ENCODE results near the gene B4GALT1.

DNA sequence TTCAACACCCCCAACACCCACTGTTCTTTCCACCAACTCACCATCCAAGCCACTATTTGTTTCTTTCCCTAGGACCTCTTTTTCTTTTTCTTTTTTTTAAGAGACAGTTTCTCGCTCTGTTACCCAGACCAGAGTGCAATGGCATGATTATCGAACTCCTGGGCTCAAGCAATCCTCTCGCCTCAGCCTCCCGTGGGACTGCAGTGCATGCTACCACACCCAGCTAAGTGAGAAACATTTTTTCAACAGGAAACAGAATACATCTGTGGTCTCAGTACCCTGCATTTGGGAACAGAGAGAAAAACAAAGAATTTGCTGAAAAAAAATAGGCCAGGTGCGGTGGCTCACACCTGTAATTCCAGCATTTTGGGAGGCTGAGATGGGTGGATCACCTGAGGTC lies 24.6 kb downstream of the B4GALT1 start:
- TF ChIP-seq POLR2AphosphoS5 (IDR thresholded peaks at IDR 0.05; ENCODE audit: low read depth, low read length) (no peak), SIN3A (IDR thresholded peaks at IDR 0.05; ENCODE audit: borderline replicate concordance, insufficient read depth, low read length) (no peak), FOXP2 (optimal IDR thresholded peaks at IDR 0.05; ENCODE audit: borderline replicate concordance, extremely low read depth, extremely low read length, insufficient read depth) (no peak), TAF1 (IDR thresholded peaks at IDR 0.05; ENCODE audit: borderline replicate concordance, insufficient read depth, low read length) (no peak)
- TF ChIP-seq, protein P1, sequence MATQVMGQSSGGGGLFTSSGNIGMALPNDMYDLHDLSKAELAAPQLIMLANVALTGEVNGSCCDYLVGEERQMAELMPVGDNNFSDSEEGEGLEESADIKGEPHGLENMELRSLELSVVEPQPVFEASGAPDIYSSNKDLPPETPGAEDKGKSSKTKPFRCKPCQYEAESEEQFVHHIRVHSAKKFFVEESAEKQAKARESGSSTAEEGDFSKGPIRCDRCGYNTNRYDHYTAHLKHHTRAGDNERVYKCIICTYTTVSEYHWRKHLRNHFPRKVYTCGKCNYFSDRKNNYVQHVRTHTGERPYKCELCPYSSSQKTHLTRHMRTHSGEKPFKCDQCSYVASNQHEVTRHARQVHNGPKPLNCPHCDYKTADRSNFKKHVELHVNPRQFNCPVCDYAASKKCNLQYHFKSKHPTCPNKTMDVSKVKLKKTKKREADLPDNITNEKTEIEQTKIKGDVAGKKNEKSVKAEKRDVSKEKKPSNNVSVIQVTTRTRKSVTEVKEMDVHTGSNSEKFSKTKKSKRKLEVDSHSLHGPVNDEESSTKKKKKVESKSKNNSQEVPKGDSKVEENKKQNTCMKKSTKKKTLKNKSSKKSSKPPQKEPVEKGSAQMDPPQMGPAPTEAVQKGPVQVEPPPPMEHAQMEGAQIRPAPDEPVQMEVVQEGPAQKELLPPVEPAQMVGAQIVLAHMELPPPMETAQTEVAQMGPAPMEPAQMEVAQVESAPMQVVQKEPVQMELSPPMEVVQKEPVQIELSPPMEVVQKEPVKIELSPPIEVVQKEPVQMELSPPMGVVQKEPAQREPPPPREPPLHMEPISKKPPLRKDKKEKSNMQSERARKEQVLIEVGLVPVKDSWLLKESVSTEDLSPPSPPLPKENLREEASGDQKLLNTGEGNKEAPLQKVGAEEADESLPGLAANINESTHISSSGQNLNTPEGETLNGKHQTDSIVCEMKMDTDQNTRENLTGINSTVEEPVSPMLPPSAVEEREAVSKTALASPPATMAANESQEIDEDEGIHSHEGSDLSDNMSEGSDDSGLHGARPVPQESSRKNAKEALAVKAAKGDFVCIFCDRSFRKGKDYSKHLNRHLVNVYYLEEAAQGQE (IDR thresholded peaks at IDR 0.05; ENCODE audit: insufficient read depth in 1 of 2, low read depth in 2 of 2, low read length in 2 of 2): no peak

Measured in PFSK-1 (cell line).